NCI-H510A (cell line): ENCODE measurements around the gene SCN8A.
"Not testable (repeated sequence)": the region's sequence is repeated elsewhere in the genome, so short reads cannot be mapped to it uniquely, and the experiment has no call there.

ENCODE experiments used
- DNase-seq: peaks from one replicate; lab custom pipeline; 2025; lab: John Stamatoyannopoulos, UW

SCN8A gene

GRCh38 chr12:51771008-51771407 lies 180.0 kb downstream of the SCN8A start:
- no peak for DNase-seq

DNA sequence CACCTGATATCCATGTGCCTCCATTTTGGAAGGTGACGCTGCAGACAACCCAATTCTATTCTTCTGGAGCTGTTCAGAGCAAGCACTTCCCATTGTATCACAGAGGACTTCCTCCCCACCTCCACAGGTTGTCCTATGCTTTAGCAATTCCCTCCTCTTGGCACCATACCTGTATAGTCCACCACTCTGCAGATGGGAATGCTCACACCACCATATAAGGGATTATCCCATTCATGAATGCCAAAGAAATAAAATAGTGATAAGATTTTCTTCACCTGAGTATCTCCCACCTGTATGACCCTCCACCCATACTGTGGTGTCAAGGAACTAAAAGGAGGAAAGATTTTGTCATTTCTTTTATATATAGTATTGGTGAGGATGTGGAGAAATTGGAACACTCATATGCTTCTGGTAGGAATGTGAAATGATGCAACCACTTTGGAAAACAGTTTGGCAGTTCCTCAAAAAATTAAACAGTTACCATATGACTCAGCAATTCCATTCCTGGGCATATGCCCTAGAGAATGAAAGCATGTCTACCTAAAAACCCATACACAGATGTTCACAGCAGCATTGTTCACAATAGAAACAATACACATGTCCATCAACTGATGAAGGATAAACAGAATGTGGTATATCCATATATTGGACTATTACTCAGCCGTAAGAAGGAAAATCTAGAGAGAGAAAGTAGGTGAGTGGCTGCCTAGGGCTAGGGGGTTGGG lies 182.3 kb downstream of the SCN8A start:
- DNase-seq: no peak

GRCh38 chr12:51774933-51775332 lies 183.9 kb downstream of the SCN8A start:
- no peak for DNase-seq

DNA sequence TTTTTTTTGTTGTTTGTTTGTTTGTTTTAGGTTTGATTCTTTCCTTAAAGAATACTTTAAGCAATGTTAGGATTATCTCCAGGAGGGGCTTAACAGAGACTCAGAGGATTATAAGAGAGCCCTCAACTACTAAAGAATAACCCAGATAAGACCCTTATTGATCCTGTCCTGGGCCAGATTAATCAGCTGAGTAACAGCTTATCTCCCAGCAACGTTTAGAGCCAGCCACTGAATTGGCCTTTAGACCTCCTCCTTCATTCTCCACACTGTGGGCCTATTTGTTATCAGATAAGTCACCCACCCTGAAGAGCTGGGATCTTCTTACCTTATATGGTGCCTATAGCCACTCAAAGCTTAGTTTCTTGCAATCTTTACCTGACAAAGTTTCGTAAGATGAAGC lies 186.4 kb downstream of the SCN8A start:
- DNase-seq: no peak

DNA sequence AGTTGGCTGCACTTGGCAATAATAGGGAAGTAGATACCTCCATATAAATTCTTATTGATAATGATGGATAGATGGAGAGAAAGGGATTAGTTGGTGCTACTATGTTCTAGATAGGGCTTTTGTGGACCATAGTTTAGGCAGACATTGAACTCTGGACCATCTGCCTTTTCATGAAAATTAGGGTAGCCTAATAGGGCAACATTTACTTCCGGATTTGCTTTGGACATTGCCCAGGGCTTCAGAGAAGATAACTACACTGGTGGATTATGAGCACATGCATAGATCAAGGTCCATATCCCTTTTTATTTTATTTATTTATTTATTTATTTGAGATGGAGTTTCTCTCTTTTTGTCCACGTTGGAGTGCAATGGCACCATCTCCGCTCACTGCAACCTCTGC lies 186.9 kb downstream of the SCN8A start:
- DNase-seq: no peak

DNA sequence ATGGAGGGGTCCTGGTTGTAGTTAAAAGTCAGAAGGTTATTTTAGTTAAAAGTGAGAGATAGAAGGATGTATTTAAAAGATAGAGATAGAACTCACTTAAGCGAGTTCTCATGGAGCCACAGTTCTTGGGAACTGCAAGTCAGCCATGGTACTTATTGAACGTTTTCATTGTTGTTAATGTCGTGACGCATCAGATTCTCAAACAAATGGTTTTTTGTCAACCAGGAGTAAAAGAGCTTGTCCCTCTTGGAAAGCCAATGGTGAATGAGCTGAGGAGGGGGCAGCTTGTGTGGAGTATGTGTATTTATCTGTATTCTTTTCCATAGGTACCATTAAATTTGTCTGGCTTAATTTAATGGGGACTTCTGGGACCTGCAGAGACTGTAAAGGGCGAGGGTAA lies 188.8 kb downstream of the SCN8A start:
- no peak for DNase-seq

DNA sequence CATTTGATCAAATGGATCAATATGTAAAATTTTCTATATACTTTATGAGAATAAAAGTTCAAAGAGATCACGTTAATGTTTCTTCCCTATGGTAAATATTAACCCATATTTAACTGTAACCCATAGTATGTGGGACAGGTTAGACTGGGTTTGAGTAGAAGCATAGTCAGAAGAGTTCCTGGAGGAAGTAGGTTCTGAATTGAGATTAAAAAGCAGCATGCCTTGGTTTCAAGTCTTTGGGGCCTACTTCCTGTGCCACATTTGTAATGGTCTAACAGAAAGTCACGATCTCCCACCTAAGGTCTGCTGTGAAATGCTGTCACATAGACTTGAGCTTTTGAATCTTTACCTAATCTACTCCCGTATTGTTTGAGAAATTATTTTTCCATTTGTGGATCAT lies 193.7 kb downstream of the SCN8A start:
- DNase-seq: no peak

DNA sequence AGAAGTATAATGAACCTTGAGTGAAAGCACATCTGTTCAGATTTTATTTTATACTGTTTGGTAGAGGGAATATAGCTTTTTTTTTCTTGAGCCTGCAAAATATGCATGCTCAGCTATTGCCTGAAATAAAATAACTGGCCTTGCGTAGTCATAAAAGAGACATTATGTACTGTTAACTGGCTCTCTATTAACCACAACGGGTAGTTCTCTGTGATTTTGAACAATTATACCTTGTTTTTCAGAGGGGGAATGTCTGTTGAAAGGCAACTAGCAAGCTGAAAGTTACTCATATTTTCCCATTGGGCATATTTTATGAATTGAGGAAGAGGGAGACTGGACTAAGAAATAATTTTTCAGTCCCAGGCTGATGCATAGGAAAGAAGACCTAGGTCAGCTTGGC lies 194.9 kb downstream of the SCN8A start:
- no peak for DNase-seq

- DNase-seq: no peak
These were observed 197.8 kb downstream of the SCN8A start for GRCh38 chr12:51788876-51789275.

- DNase-seq: no peak
These were observed 201.4 kb downstream of the SCN8A start for GRCh38 chr12:51792417-51792816.

DNA sequence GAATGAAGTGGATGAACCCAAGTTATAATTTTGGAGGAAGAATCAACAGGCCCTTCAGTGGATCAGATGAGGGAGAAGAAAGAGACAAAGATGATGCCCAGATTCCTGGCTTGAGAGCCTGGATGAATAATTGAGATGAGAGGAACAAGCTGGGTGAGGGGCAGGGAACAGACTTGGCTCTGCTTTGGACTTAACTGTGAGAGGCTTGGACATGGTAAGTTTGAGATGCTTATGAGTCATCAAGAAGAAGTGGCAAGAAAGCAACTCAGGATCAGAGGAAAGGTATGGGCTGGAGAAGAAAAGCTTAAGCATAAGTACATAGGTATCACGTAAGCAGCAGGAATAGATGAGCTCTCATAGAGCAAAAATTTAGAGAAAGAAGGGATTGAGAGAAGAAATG lies 202.2 kb downstream of the SCN8A start:
- no peak for DNase-seq

GRCh38 chr12:51797301-51797700 lies 206.3 kb downstream of the SCN8A start:
- no peak for DNase-seq

GRCh38 chr12:51798051-51798450 lies 207.0 kb downstream of the SCN8A start:
- not testable (repeated sequence) for DNase-seq

- DNase-seq: no peak
These were observed 207.5 kb downstream of the SCN8A start for GRCh38 chr12:51798501-51798900.

- no peak for DNase-seq
These were observed 210.0 kb downstream of the SCN8A start for GRCh38 chr12:51801027-51801426.

DNA sequence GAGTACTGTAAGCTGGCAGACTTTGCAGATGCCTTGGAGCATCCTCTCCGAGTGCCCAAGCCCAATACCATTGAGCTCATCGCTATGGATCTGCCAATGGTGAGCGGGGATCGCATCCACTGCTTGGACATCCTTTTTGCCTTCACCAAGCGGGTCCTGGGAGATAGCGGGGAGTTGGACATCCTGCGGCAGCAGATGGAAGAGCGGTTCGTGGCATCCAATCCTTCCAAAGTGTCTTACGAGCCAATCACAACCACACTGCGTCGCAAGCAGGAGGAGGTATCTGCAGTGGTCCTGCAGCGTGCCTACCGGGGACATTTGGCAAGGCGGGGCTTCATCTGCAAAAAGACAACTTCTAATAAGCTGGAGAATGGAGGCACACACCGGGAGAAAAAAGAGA lies 215.9 kb downstream of the SCN8A start:
- no peak for DNase-seq

GRCh38 chr12:51809193-51809592 lies 218.2 kb downstream of the SCN8A start:
- no peak for DNase-seq

GRCh38 chr12:51811203-51812202 lies 220.5 kb downstream of the SCN8A start:
- DNase-seq: no peak

- no peak for DNase-seq
These were observed 221.8 kb downstream of the SCN8A start for GRCh38 chr12:51812871-51813270.

DNA sequence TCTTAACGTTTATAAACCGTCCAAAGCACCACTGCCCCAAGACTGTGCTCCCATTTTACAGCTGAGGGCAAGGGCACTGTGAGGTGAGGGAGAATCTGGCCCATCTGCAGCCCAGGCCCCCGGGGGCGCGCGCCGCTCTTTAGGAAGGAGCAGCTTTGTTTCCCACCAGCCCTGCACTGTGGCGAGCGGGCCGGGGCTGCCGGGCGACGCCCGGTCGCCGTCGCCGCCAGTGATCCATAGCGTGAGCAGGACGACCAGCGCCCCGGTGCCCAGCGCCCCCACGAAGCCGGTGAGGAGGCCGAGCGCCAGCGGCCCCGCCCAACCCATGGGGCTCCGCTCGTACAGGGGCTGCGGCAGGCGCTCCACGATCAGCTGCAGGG lies 222.9 kb downstream of the SCN8A start:
- no peak for DNase-seq

DNA sequence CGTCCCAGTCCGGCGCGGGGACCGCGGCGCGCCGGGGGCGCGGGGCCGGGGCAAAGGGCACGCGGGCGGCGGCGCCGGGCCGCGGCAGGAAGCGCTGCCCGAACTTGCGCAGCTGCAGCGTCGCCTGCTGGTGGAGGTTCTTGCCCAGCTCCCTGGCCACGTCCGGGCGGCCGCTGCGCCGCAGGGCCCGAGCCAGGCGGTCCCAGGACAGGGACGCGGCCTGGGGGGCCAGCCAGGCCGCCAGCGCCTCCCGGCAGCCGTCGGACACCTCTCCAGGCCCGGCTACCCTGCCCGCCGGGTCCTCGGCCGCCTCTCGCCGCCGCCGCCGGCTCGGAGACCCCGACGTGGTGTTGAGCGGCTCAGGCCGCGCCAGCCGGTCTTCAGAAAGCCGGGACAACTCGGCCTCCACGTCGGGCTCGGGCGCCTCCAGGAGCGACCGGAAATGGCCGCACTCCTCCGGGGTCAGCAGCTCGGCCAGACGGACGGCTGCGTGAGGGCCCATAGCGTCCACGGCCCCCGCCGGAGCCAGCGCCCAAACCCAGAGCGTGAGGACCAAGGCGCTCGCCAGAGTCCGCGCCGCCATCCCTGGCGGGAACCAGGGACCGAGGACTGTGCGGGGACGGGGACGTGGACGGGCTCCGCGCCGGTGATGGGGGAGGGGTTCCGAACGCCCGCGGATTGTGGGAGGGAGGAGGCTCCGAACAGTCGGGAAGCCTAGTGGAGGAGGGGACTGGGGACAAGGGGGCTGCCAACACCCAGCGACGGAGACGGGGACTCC lies 223.5 kb downstream of the SCN8A start:
- peak; percentile 70 for DNase-seq

DNA sequence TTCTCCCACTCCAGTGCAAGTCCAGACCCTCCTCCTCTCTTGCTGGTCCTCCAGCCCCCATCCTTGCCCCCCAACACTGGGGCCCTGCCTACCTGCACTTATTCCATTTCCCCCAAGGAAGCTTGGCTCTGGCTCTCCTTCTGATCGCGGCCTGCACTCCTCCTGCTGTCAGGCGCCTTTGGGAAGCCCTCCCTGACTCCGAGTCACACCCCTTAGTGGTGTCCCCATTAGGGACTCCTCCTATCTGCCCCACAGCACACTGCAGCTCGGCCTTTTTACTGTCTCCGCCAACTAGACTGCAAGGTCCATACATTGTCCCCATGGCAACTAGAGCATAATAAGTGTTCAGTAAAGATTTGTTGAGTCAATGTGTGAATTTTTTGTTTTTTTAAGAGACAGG lies 224.5 kb downstream of the SCN8A start:
- DNase-seq: no peak
